ACC112 (cell line): ENCODE results near the gene ARHGEF11.

Source experiments
- H2AFZ ChIP-seq: fragments of 200-600 bp; sonication (generic); one replicate; pipeline ENCODE4 v1.6.0; 2017; ENCODE audit warnings: antibody characterized with exemption, low read length; ENCODE audit not compliant: unreplicated experiment
- H3K27ac ChIP-seq: fragments of 200-600 bp; sonication (generic); 2 replicates; pipeline ENCODE4 v1.5.1; 2014; ENCODE audit warnings: low read depth, mild to moderate bottlenecking, antibody characterized with exemption, low read length, moderate library complexity
- H3K27me3 ChIP-seq: fragments of 200-600 bp; sonication (generic); 2 replicates; pipeline ENCODE4 v1.6.1; 2014; ENCODE audit warnings: mild to moderate bottlenecking, antibody characterized with exemption, low read length, moderate library complexity, mixed read lengths; ENCODE audit not compliant: insufficient read depth
- H3K36me3 ChIP-seq: fragments of 200-600 bp; sonication (generic); 2 replicates; pipeline ENCODE4 v1.6.1; 2016; ENCODE audit warnings: mild to moderate bottlenecking, antibody characterized with exemption, low read length, moderate library complexity, mixed read lengths; ENCODE audit not compliant: insufficient read depth
- H3K4me1 ChIP-seq: fragments of 200-600 bp; sonication (generic); one replicate; pipeline ENCODE4 v1.6.1; 2016; ENCODE audit warnings: low read length, mixed read lengths; ENCODE audit not compliant: insufficient read depth, unreplicated experiment, control insufficient read depth
- H3K4me3 ChIP-seq: fragments of 200-600 bp; sonication (generic); 2 replicates; pipeline ENCODE4 v1.5.1; 2014; ENCODE audit warnings: mild to moderate bottlenecking, low read depth, low read length
- H3K79me2 ChIP-seq: fragments of 200-600 bp; sonication (generic); one replicate; pipeline ENCODE4 v1.6.0; 2016; ENCODE audit warnings: low read length; ENCODE audit not compliant: control insufficient read depth, unreplicated experiment, insufficient read depth

Gene ARHGEF11

GRCh38 chr1:156897078-156897825 is 148.3 kb downstream of the ARHGEF11 start:
- peak overlapping the region; percentile 97 for H3K27ac ChIP-seq
- H3K4me3 ChIP-seq = peak overlapping the region; percentile 75
- peaks cover 62% of the 10 kb centered on the region for H3K79me2 ChIP-seq
- H2AFZ ChIP-seq = no peak overlapping the region
- H3K4me1 ChIP-seq = peaks cover 79% of the 10 kb centered on the region
- no peaks in the 10 kb centered on the region for H3K36me3 ChIP-seq
- H3K27me3 ChIP-seq = no peaks in the 10 kb centered on the region

GRCh38 chr1:156896490-156897033 is 149.0 kb downstream of the ARHGEF11 start:
- H3K36me3 ChIP-seq = no peaks in the 10 kb centered on the region
- no peak overlapping the region for H2AFZ ChIP-seq
- peaks cover 72% of the 10 kb centered on the region for H3K4me1 ChIP-seq
- no peaks in the 10 kb centered on the region for H3K27me3 ChIP-seq
- H3K4me3 ChIP-seq = peak overlapping the region; percentile 75
- H3K27ac ChIP-seq = peak overlapping the region; percentile 97
- H3K79me2 ChIP-seq = peaks cover 56% of the 10 kb centered on the region

- Histone ChIP-seq H3K27me3 (no peaks in the 10 kb centered on the region), H3K27ac (peak overlapping the region; percentile 97), H3K79me2 (peaks cover 49% of the 10 kb centered on the region), H3K36me3 (no peaks in the 10 kb centered on the region), H3K4me3 (peak overlapping the region; percentile 75), H2AFZ (no peak overlapping the region), H3K4me1 (peaks cover 65% of the 10 kb centered on the region)
These were observed 149.6 kb downstream of the ARHGEF11 start for GRCh38 chr1:156895927-156896326.

GRCh38 chr1:156895455-156895812 is 150.1 kb downstream of the ARHGEF11 start:
- H2AFZ ChIP-seq = no peak overlapping the region
- H3K4me3 ChIP-seq = peak overlapping the region; percentile 75
- no peaks in the 10 kb centered on the region for H3K27me3 ChIP-seq
- H3K27ac ChIP-seq = peak overlapping the region; percentile 97
- peaks cover 44% of the 10 kb centered on the region for H3K79me2 ChIP-seq
- no peaks in the 10 kb centered on the region for H3K36me3 ChIP-seq
- H3K4me1 ChIP-seq = peaks cover 60% of the 10 kb centered on the region

- H3K4me1 ChIP-seq = peaks cover 55% of the 10 kb centered on the region
- H2AFZ ChIP-seq = no peak overlapping the region
- H3K27me3 ChIP-seq = no peaks in the 10 kb centered on the region
- peak overlapping the region; percentile 75 for H3K4me3 ChIP-seq
- H3K36me3 ChIP-seq = no peaks in the 10 kb centered on the region
- peaks cover 39% of the 10 kb centered on the region for H3K79me2 ChIP-seq
- H3K27ac ChIP-seq = peak overlapping the region; percentile 97
These were observed 150.7 kb downstream of the ARHGEF11 start for GRCh38 chr1:156894711-156895454.

DNA sequence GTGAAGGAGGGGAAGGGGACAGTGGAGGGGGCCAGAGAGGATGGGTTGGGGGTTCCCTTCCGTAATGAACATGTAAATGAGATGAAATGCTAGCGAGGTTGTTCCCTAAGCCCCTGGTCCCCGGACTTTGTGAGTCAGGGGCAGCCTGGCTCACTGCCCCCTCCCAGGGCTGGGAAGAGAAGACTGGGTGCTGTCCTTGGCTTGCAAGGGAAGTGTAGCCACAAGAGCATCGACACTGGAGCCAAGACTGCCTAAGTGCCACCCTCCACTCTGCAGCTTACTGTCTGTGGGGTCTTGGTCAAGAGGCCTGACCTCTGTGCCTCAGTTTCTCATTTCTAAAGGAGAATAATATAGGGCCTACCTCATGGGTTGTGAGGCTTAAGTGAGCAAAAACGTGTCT is 151.5 kb downstream of the ARHGEF11 start:
- peak overlapping the region; percentile 75 for H3K4me3 ChIP-seq
- H2AFZ ChIP-seq = no peak overlapping the region
- H3K36me3 ChIP-seq = no peaks in the 10 kb centered on the region
- H3K79me2 ChIP-seq = peaks cover 30% of the 10 kb centered on the region
- no peaks in the 10 kb centered on the region for H3K27me3 ChIP-seq
- H3K4me1 ChIP-seq = peaks cover 46% of the 10 kb centered on the region
- H3K27ac ChIP-seq = peak overlapping the region; percentile 97

- Histone ChIP-seq H2AFZ (peak within 1 kb of the TSS; percentile 68), H3K36me3 (no peaks in the 10 kb centered on the region), H3K27ac (peak within 1 kb of the TSS; percentile 97), H3K4me1 (peaks cover 39% of the 10 kb centered on the region), H3K79me2 (peaks cover 25% of the 10 kb centered on the region), H3K27me3 (no peaks in the 10 kb centered on the region), H3K4me3 (peak within 1 kb of the TSS; percentile 75)
These were observed 152.2 kb downstream of the ARHGEF11 start, which contains the start of gene PEAR1 for GRCh38 chr1:156893048-156893953. Gene PEAR1, plus strand, starts transcription at chr1:156893718. Its CDS starts 10,209 bp downstream, at chr1:156903927.

GRCh38 chr1:156892190-156893047 is 153.1 kb downstream of the ARHGEF11 start:
- H3K79me2 ChIP-seq = peaks cover 25% of the 10 kb centered on the region
- peak overlapping the region; percentile 75 for H3K4me3 ChIP-seq
- H2AFZ ChIP-seq = no peak overlapping the region
- no peaks in the 10 kb centered on the region for H3K27me3 ChIP-seq
- H3K27ac ChIP-seq = no peak overlapping the region
- H3K4me1 ChIP-seq = peaks cover 32% of the 10 kb centered on the region
- no peaks in the 10 kb centered on the region for H3K36me3 ChIP-seq

GRCh38 chr1:156889802-156890580 is 155.6 kb downstream of the ARHGEF11 start:
- Histone ChIP-seq H3K36me3 (no peaks in the 10 kb centered on the region), H3K4me3 (no peak overlapping the region), H3K4me1 (peaks cover 8% of the 10 kb centered on the region), H3K27me3 (no peaks in the 10 kb centered on the region), H3K27ac (no peak overlapping the region), H3K79me2 (peaks cover 17% of the 10 kb centered on the region), H2AFZ (peak overlapping the region; percentile 74)
